ENCODE results near the gene TRMT1. TPM values are rescaled to one million over a fixed set of nuclear protein-coding genes. Genes with fewer than 3 reads are reported as not detected.

The TRMT1 gene
- total RNA-seq, 4 donors from 2014 or later: 25.7 to 30.0 (median 28.7) TPM

GRCh38 chr19:13110099-13110610, 6.4 kb downstream of the TRMT1 start:
- no peak for ATAC-seq
- no peaks in the 10 kb centered on the region for H3K9me3 ChIP-seq
- peaks cover 0 to 86% of the 10 kb centered on the region in 2 donors for H3K36me3 ChIP-seq
- H3K4me3 ChIP-seq: no peak overlapping the region
- H3K4me1 ChIP-seq: peaks cover 0 to 2% (median 0%) of the 10 kb centered on the region in 3 donors
- no peak for TF ChIP-seq EP300 (IDR thresholded peaks at IDR 0.05)
- TF ChIP-seq POLR2AphosphoS5 (IDR thresholded peaks at IDR 0.05): no peak
- TF ChIP-seq CTCF (IDR thresholded peaks at IDR 0.05): no peak
- no peak for TF ChIP-seq POLR2A (IDR thresholded peaks at IDR 0.05)
- H3K27me3 ChIP-seq: no peaks in the 10 kb centered on the region
- 50% methylated on average over 1 of the region's 15 CpGs; no CpG with 5 or more reads in 1 of the 2 donors for WGBS, 2 donors (ENCODE audit: low coverage in 1 of 2)
- H3K27ac ChIP-seq: no peak overlapping the region

GRCh38 chr19:13109361-13110098, 7.0 kb downstream of the TRMT1 start:
- peaks cover 0 to 4% (median 0%) of the 10 kb centered on the region in 3 donors for H3K4me1 ChIP-seq
- ATAC-seq: no peak
- no peaks in the 10 kb centered on the region for H3K9me3 ChIP-seq
- H3K36me3 ChIP-seq: peaks cover 0 to 80% of the 10 kb centered on the region in 2 donors
- TF ChIP-seq CTCF (IDR thresholded peaks at IDR 0.05): no peak
- TF ChIP-seq POLR2AphosphoS5 (IDR thresholded peaks at IDR 0.05): no peak
- no peak for TF ChIP-seq EP300 (IDR thresholded peaks at IDR 0.05)
- TF ChIP-seq POLR2A (IDR thresholded peaks at IDR 0.05): no peak
- H3K27me3 ChIP-seq: no peaks in the 10 kb centered on the region
- H3K4me3 ChIP-seq: no peak overlapping the region
- 90 to 100% methylated on average over 5 to 14 of the region's 30 CpGs for WGBS, 2 donors (ENCODE audit: low coverage in 1 of 2)
- no peak overlapping the region for H3K27ac ChIP-seq

GRCh38 chr19:13104848-13105711, 11.5 kb downstream of the TRMT1 start:
- Histone ChIP-seq H3K27me3 (peaks cover 5% of the 10 kb centered on the region), H3K27ac (peak overlapping the region in 3 of 4 donors; percentile 64 to 89 (median 85)), H3K36me3 (peaks cover 0 to 39% of the 10 kb centered on the region in 2 donors), H3K9me3 (no peaks in the 10 kb centered on the region), H3K4me1 (peaks cover 0 to 48% (median 7%) of the 10 kb centered on the region in 3 donors), H3K4me3 (peak overlapping the region in 1 of 2 donors; percentile 27)
- WGBS, 2 donors (ENCODE audit: low coverage in 1 of 2): 68 to 80% methylated on average over 2 to 8 of the region's 29 CpGs
- ATAC-seq: no peak
- no peak for TF ChIP-seq EP300 (IDR thresholded peaks at IDR 0.05)
- no peak for TF ChIP-seq POLR2AphosphoS5 (IDR thresholded peaks at IDR 0.05)
- TF ChIP-seq POLR2A (IDR thresholded peaks at IDR 0.05): no peak
- TF ChIP-seq CTCF (IDR thresholded peaks at IDR 0.05): peak in 1 of 4 experiments; percentile 0

- Histone ChIP-seq H3K4me3 (peak overlapping the region in 1 of 2 donors; percentile 27), H3K27me3 (peaks cover 5% of the 10 kb centered on the region), H3K27ac (peak overlapping the region in 3 of 4 donors; percentile 64 to 89 (median 85)), H3K9me3 (no peaks in the 10 kb centered on the region), H3K4me1 (peaks cover 0 to 55% (median 7%) of the 10 kb centered on the region in 3 donors), H3K36me3 (peaks cover 0 to 32% of the 10 kb centered on the region in 2 donors)
- TF ChIP-seq POLR2AphosphoS5 (IDR thresholded peaks at IDR 0.05) (peak; percentile 89), POLR2A (IDR thresholded peaks at IDR 0.05) (no peak), EP300 (IDR thresholded peaks at IDR 0.05) (no peak), CTCF (IDR thresholded peaks at IDR 0.05) (peak in 3 of 4 experiments; percentile 64 to 90 (median 74))
- WGBS, 2 donors (ENCODE audit: low coverage in 1 of 2): no CpG with 5 or more reads among the region's 33 CpGs
- peak; percentile 32 for ATAC-seq
Observed at GRCh38 chr19:13104360-13104847, 12.1 kb downstream of the TRMT1 start.

Measured in gastroesophageal sphincter (tissue), 4 donors.